ENCODE results near the gene RALGPS2. TPM values are rescaled to one million over a fixed set of nuclear protein-coding genes. Genes with fewer than 3 reads are reported as not detected.

The RALGPS2 gene
- polyA plus RNA-seq, 1 experiment = 67.2 TPM

- Histone ChIP-seq H3K27ac (ENCODE audit: low read depth, low read length) (no peak overlapping the region), H3K27me3 (ENCODE audit: control insufficient read depth, insufficient read depth, low read length) (peaks cover 3% of the 10 kb centered on the region), H3K9me3 (ENCODE audit: control insufficient read depth, insufficient read depth, low read length) (no peaks in the 10 kb centered on the region; the same call in 1 of the 2 replicates), H3K4me3 (ENCODE audit: low read depth, low read length) (no peak overlapping the region)
- ChIA-PET CTCF (interaction anchor here (1.0 kb wide), 1 partner anchor 51 kb away, joined by 3 read pairs; no protein-coding TSS in a partner anchor), POLR2A (no interaction called here)
- TF ChIP-seq, protein P1, sequence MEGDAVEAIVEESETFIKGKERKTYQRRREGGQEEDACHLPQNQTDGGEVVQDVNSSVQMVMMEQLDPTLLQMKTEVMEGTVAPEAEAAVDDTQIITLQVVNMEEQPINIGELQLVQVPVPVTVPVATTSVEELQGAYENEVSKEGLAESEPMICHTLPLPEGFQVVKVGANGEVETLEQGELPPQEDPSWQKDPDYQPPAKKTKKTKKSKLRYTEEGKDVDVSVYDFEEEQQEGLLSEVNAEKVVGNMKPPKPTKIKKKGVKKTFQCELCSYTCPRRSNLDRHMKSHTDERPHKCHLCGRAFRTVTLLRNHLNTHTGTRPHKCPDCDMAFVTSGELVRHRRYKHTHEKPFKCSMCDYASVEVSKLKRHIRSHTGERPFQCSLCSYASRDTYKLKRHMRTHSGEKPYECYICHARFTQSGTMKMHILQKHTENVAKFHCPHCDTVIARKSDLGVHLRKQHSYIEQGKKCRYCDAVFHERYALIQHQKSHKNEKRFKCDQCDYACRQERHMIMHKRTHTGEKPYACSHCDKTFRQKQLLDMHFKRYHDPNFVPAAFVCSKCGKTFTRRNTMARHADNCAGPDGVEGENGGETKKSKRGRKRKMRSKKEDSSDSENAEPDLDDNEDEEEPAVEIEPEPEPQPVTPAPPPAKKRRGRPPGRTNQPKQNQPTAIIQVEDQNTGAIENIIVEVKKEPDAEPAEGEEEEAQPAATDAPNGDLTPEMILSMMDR (IDR thresholded peaks at IDR 0.05; ENCODE audit: low read depth, low read length) = no peak
- DNase-seq (ENCODE audit: low read depth, low spot score) = no peak
Measured at GRCh38 chr1:178951600-178951999, 226.6 kb downstream of the RALGPS2 start.

GRCh38 chr1:178953034-178953433 lies 228.0 kb downstream of the RALGPS2 start:
- CTCF ChIA-PET = interaction anchor here (1.1 kb wide), 1 partner anchor 50 kb away, joined by 3 read pairs; no protein-coding TSS in a partner anchor
- H3K9me3 ChIP-seq (ENCODE audit: control insufficient read depth, insufficient read depth, low read length) = no peaks in the 10 kb centered on the region; the same call in 1 of the 2 replicates
- POLR2A ChIA-PET = no interaction called here
- H3K27me3 ChIP-seq (ENCODE audit: control insufficient read depth, insufficient read depth, low read length) = peaks cover 3% of the 10 kb centered on the region
- no peak for DNase-seq (ENCODE audit: low read depth, low spot score)
- no peak overlapping the region for H3K27ac ChIP-seq (ENCODE audit: low read depth, low read length)
- H3K4me3 ChIP-seq (ENCODE audit: low read depth, low read length) = no peak overlapping the region
- TF ChIP-seq, protein P1 (IDR thresholded peaks at IDR 0.05; ENCODE audit: low read depth, low read length) = no peak

- ChIA-PET POLR2A (no interaction called here), CTCF (interaction anchor here (1.1 kb wide), 1 partner anchor 49 kb away, joined by 3 read pairs; no protein-coding TSS in a partner anchor)
- peaks cover 3% of the 10 kb centered on the region for H3K27me3 ChIP-seq (ENCODE audit: control insufficient read depth, insufficient read depth, low read length)
- H3K27ac ChIP-seq (ENCODE audit: low read depth, low read length) = no peak overlapping the region
- no peak overlapping the region for H3K4me3 ChIP-seq (ENCODE audit: low read depth, low read length)
- TF ChIP-seq, protein P1 (IDR thresholded peaks at IDR 0.05; ENCODE audit: low read depth, low read length) = no peak
- H3K9me3 ChIP-seq (ENCODE audit: control insufficient read depth, insufficient read depth, low read length) = no peaks in the 10 kb centered on the region; the same call in 1 of the 2 replicates
- no peak for DNase-seq (ENCODE audit: low read depth, low spot score)
Measured at GRCh38 chr1:178953538-178954324, 228.7 kb downstream of the RALGPS2 start.

DNA sequence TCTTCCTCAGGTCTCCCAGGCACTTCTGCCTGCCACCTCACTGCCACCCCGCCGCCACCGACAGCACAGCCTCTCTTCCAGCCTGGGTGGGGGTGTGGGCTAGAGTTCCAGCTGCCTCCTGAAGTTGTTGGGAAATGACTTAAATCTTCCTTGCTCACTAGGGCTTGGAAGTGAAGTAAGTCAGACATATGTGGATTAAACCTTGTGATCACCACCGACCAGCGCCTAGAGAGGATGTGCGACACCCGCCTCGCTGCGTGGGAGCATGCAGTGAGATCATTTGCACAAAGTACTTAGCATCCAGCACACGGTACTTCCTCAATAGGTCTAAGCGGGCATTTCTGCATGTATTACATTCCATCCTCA lies 229.3 kb downstream of the RALGPS2 start:
- TF ChIP-seq, protein P1 (IDR thresholded peaks at IDR 0.05; ENCODE audit: low read depth, low read length) = no peak
- H3K27ac ChIP-seq (ENCODE audit: low read depth, low read length) = no peak overlapping the region
- ChIA-PET POLR2A (no interaction called here), CTCF (no interaction called here)
- DNase-seq (ENCODE audit: low read depth, low spot score) = no peak
- H3K27me3 ChIP-seq (ENCODE audit: control insufficient read depth, insufficient read depth, low read length) = peaks cover 3% of the 10 kb centered on the region
- H3K9me3 ChIP-seq (ENCODE audit: control insufficient read depth, insufficient read depth, low read length) = no peaks in the 10 kb centered on the region; the same call in 1 of the 2 replicates
- H3K4me3 ChIP-seq (ENCODE audit: low read depth, low read length) = no peak overlapping the region

DNA sequence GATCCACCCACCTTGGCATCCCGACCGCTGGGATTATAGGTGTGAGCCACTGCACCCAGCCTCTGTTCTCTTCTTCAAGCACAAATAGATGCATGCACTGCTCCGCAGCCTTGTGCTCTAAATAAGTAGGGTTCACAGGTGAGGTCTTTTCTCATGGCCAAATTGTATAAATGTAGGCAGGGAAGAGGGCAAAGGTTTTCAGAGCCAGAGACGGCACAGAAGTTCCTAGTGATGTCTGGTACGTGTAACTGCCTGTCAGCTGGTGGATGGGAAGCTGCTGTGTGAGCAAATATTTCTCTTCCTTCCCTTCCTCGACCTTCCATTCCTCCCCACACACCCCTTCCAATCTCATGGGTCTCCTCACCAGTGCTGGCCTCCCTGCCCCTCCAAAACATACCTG lies 229.9 kb downstream of the RALGPS2 start:
- ChIA-PET POLR2A (no interaction called here), CTCF (interaction anchor here (1.3 kb wide), 1 partner anchor 48 kb away, joined by 4 read pairs; no protein-coding TSS in a partner anchor)
- TF ChIP-seq, protein P1 (IDR thresholded peaks at IDR 0.05; ENCODE audit: low read depth, low read length) = no peak
- Histone ChIP-seq H3K9me3 (ENCODE audit: control insufficient read depth, insufficient read depth, low read length) (no peaks in the 10 kb centered on the region; the same call in 1 of the 2 replicates), H3K4me3 (ENCODE audit: low read depth, low read length) (no peak overlapping the region), H3K27me3 (ENCODE audit: control insufficient read depth, insufficient read depth, low read length) (peaks cover 3% of the 10 kb centered on the region), H3K27ac (ENCODE audit: low read depth, low read length) (no peak overlapping the region)
- DNase-seq (ENCODE audit: low read depth, low spot score) = no peak

All from AG04450 (cell line).